ENCODE measurements around the gene PLAAT2. TPM values are rescaled to one million over a fixed set of nuclear protein-coding genes. Genes with fewer than 3 reads are reported as not detected.
"Not testable (repeated sequence)": the region's sequence is repeated elsewhere in the genome, so short reads cannot be mapped to it uniquely, and the experiment has no call there.

PLAAT2 gene
- total and polyA plus RNA-seq, 8 donors: 5.0 to 6.0 TPM; not detected in 6

DNA sequence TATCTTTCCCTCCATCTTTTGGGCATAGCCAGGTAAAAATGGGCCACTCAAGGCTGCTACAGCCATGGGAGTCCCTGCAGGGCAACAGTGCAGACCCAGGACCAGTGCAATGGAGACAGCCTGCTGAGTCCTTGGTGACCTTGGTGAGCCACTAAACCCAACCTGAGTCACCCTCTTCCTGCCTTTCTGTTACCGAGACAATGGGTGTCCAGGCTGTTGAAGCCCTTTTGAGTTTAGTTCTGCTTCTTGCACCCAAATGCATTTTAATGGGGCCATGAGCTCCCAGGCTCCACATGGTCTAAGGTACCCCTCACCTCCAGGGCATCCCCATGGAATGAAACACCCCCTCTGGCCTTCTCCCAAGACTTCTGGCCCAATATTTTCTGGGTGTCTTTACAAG lies 27.4 kb downstream of the PLAAT2 start:
- no peaks in the 10 kb centered on the region for H3K27me3 ChIP-seq
- TF ChIP-seq, protein P1, sequence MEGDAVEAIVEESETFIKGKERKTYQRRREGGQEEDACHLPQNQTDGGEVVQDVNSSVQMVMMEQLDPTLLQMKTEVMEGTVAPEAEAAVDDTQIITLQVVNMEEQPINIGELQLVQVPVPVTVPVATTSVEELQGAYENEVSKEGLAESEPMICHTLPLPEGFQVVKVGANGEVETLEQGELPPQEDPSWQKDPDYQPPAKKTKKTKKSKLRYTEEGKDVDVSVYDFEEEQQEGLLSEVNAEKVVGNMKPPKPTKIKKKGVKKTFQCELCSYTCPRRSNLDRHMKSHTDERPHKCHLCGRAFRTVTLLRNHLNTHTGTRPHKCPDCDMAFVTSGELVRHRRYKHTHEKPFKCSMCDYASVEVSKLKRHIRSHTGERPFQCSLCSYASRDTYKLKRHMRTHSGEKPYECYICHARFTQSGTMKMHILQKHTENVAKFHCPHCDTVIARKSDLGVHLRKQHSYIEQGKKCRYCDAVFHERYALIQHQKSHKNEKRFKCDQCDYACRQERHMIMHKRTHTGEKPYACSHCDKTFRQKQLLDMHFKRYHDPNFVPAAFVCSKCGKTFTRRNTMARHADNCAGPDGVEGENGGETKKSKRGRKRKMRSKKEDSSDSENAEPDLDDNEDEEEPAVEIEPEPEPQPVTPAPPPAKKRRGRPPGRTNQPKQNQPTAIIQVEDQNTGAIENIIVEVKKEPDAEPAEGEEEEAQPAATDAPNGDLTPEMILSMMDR (IDR thresholded peaks at IDR 0.05): no peak
- H3K4me3 ChIP-seq: no peak overlapping the region
- no peaks in the 10 kb centered on the region for H3K9me3 ChIP-seq
- H3K27ac ChIP-seq: peak overlapping the region in 1 of 2 donors; percentile 82
- no peak for DNase-seq
- peaks cover 22 to 62% of the 10 kb centered on the region in 2 donors for H3K4me1 ChIP-seq
- no peaks in the 10 kb centered on the region for H3K36me3 ChIP-seq
- intact Hi-C loops (cut with DNase I): no loop called here
- no peak for ATAC-seq

DNA sequence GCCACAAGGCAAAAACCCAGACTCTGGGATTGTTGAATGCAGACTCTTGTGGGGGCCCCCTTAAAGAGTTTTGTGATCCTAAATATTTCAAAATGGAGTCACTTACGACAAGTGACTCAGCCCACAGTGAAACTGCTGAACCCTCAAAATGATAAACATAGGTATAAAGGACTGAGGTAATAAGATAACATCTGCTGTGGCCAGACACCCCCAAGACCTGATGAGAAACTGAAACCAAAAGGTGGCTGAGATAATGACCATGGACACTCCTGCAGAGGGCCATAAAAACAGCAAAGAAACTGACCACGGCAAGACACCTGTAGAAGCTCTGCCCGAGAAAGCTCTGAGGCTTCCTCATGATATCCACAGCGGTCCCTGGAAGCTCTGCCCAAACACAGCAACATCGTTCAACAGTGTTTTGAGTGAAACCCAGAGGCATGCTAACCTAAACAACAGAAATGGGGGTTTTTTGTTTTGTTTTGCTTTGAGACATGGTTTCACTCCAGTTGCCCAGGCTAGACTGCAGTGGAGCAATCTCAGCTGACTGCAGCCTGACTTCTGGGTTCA lies 28.2 kb downstream of the PLAAT2 start:
- H3K27me3 ChIP-seq: no peaks in the 10 kb centered on the region
- H3K9me3 ChIP-seq: no peaks in the 10 kb centered on the region
- peaks cover 22 to 62% of the 10 kb centered on the region in 2 donors for H3K4me1 ChIP-seq
- TF ChIP-seq, protein P1 (IDR thresholded peaks at IDR 0.05): no peak
- H3K27ac ChIP-seq: no peak overlapping the region
- H3K4me3 ChIP-seq: no peak overlapping the region
- no peaks in the 10 kb centered on the region for H3K36me3 ChIP-seq
- no peak for DNase-seq
- intact Hi-C loops (cut with DNase I): no loop called here
- no peak for ATAC-seq

DNA sequence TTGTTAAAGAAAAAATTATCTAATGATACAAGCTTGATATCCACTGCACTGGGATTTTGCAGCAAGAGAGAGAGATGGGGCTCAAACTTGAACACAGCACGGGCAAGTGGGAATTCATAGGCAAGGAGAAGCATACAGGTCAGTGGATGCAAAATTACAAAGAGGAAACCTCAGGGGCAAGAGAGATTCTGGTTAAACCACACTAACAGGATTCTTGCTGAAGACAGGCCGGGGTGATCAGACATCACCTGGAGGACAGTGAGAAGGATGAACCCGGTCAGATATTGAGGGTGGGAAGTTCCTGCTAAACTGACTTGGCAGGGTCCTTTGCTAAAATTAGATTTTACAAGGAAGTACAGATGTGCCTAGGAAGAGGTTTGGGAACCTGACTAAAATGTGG lies 29.1 kb downstream of the PLAAT2 start:
- DNase-seq: no peak
- no peak overlapping the region for H3K27ac ChIP-seq
- H3K9me3 ChIP-seq: no peaks in the 10 kb centered on the region
- ATAC-seq: no peak
- TF ChIP-seq, protein P1 (IDR thresholded peaks at IDR 0.05): no peak
- peaks cover 22 to 60% of the 10 kb centered on the region in 2 donors for H3K4me1 ChIP-seq
- intact Hi-C loops (cut with DNase I): no loop called here
- no peaks in the 10 kb centered on the region for H3K36me3 ChIP-seq
- H3K27me3 ChIP-seq: no peaks in the 10 kb centered on the region
- H3K4me3 ChIP-seq: no peak overlapping the region

DNA sequence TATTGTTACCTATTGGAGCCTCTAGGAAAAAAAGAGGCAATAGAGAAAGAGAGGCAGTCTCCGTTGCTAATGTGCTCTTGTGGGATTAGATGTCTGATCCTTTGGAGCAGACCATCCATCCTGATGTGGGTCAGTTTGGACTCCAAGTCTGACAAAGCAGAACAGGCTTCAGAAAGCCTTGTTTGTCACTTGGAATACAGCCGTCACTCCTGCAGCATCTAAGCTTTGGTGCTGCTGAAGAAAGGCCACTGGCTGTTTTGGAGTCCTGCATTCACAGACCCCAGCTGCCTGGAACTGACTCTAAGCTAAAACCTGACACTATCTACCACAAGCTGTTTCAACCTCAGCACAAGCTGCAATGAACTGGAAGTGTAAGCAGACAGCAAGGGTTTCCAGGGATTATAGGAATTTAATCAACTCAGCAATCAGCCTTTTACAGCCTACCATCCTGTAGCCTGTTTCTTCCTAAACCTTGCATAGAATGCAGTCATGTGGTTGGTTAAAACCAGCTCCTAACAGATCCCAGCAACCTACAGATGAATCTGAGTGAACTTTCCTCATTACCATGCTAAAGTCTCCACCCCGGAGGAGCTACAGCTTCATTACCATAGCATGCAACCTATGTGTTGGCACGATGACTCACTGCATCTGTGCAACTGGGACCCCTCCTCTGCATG lies 30.2 kb downstream of the PLAAT2 start:
- no peak overlapping the region for H3K27ac ChIP-seq
- H3K4me1 ChIP-seq: peaks cover 18 to 49% of the 10 kb centered on the region in 2 donors
- no peaks in the 10 kb centered on the region for H3K36me3 ChIP-seq
- intact Hi-C loops (cut with DNase I): no loop called here
- DNase-seq (no peak), ATAC-seq (no peak)
- TF ChIP-seq, protein P1 (IDR thresholded peaks at IDR 0.05): no peak
- H3K9me3 ChIP-seq: no peaks in the 10 kb centered on the region
- H3K27me3 ChIP-seq: no peaks in the 10 kb centered on the region
- no peak overlapping the region for H3K4me3 ChIP-seq

DNA sequence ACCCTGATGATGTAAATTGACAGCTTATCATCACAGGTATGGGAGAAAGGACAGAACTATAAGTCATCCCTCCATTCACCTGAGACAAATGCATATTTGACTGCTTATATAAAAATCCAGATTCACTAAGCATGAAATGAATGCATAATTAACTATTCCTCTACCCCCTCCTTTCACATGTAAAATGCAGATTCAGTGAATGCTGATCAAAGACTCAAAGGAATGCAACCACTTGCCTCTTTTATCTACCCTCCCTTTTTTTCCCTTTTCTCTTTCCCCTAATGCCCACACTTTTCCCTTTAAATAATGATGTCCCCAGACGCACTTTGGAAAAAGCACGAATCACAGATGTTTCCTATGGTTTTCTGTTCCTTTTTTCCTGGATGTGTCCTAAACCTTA lies 31.1 kb downstream of the PLAAT2 start:
- H3K36me3 ChIP-seq: no peaks in the 10 kb centered on the region
- no peak for ATAC-seq
- intact Hi-C loops (cut with DNase I): no loop called here
- no peaks in the 10 kb centered on the region for H3K27me3 ChIP-seq
- no peaks in the 10 kb centered on the region for H3K9me3 ChIP-seq
- H3K4me1 ChIP-seq: peaks cover 10 to 41% of the 10 kb centered on the region in 2 donors
- TF ChIP-seq, protein P1 (IDR thresholded peaks at IDR 0.05): no peak
- H3K4me3 ChIP-seq: no peak overlapping the region
- H3K27ac ChIP-seq: peak overlapping the region; percentile 15 to 70
- no peak for DNase-seq

DNA sequence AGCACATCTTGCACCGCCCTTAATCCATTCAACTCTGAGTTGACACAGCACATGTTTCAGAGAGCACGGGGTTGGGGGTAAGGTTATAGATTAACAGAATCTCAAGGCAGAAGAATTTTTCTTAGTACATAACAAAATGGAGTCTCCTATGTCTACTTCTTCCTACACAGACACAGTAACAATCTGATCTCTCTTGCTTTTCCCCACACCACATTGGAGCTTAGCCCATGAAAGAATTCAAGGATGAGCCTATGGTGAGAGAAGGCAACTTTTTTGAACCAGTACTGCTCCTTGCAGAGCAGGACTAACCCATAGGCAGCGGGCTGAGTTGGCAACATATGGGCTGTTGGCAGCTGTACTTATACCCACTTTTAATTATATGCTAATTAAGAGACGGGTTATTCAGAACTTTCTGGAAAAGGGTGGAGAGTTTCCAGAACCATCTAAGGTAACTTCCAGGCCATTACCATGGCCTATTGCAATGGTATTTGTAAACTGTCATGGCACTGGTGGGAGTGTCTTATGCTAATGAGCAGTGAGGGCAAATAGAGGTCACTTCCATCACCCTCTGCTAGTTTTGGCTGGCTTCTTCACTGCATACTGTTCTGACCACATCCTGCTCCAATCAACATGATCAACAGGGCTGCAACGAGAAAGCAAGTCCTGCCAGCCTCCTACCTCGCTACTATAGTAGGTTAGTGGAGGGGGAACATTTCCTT lies 31.9 kb downstream of the PLAAT2 start:
- H3K9me3 ChIP-seq; intact Hi-C loops (cut with DNase I); H3K27me3 ChIP-seq; H3K36me3 ChIP-seq; H3K4me3 ChIP-seq: not testable (repeated sequence)
- ATAC-seq: peak; percentile 88
- H3K4me1 ChIP-seq: peaks cover 4 to 32% of the 10 kb centered on the region in 2 donors
- peak overlapping the region; percentile 70 to 73 for H3K27ac ChIP-seq
- peak in 1 of 4 donors; percentile 42 for DNase-seq
